DOHH2 (cell line): ENCODE measurements around the gene HBP1.

Experiments used
- H3F3A ChIP-seq: fragments of 200-600 bp; sonication (generic), shearing (Covaris generic); 2 replicates; pipeline ENCODE4 v1.6.0; 2016; ENCODE audit warnings: antibody characterized with exemption, mild to moderate bottlenecking; ENCODE audit not compliant: control insufficient read depth, insufficient read depth
- H3K27ac ChIP-seq: fragments of 200-600 bp; sonication (generic); 2 replicates; pipeline ENCODE4 v1.5.1; 2014; ENCODE audit warnings: low read depth, mild to moderate bottlenecking, low read length, moderate library complexity
- H3K27me3 ChIP-seq: fragments of 200-600 bp; sonication (generic); 2 replicates; pipeline ENCODE4 v1.6.1; 2014; ENCODE audit warnings: mild to moderate bottlenecking, low read length, mixed read lengths; ENCODE audit not compliant: control insufficient read depth
- H3K36me3 ChIP-seq: fragments of 200-600 bp; sonication (generic); 2 replicates; pipeline ENCODE4 v1.6.1; 2014; ENCODE audit warnings: mild to moderate bottlenecking, low read length, moderate library complexity, mixed read lengths; ENCODE audit not compliant: control insufficient read depth
- H3K4me1 ChIP-seq: fragments of 200-600 bp; sonication (generic); 2 replicates; pipeline ENCODE4 v1.6.1; 2014; ENCODE audit warnings: mild to moderate bottlenecking, low read length, mixed read lengths; ENCODE audit not compliant: control insufficient read depth
- H3K4me2 ChIP-seq: fragments of 200-600 bp; sonication (generic); 2 replicates; pipeline ENCODE4 v1.6.0; 2014; ENCODE audit warnings: mild to moderate bottlenecking, low read length, moderate library complexity
- H3K4me3 ChIP-seq: fragments of 200-600 bp; sonication (generic); 2 replicates; pipeline ENCODE4 v1.5.1; 2014; ENCODE audit warnings: mild to moderate bottlenecking, low read length, mixed read lengths
- H3K79me2 ChIP-seq: fragments of 200-600 bp; sonication (generic); 2 replicates; pipeline ENCODE4 v1.6.1; 2014; ENCODE audit warnings: mild to moderate bottlenecking, low read length, mixed read lengths; ENCODE audit not compliant: control insufficient read depth
- H3K9me2 ChIP-seq: fragments of 200-600 bp; sonication (generic); replicated peaks from 2 replicates; pipeline ENCODE4 v1.6.1; 2014; ENCODE audit warnings: mild to moderate bottlenecking, low read length, mixed read lengths; ENCODE audit not compliant: control insufficient read depth
- H3K9me3 ChIP-seq: fragments of 200-600 bp; sonication (generic); 2 replicates; pipeline ENCODE4 v1.6.1; 2014; ENCODE audit warnings: antibody characterized with exemption, low read length, mixed read lengths; ENCODE audit not compliant: control insufficient read depth, insufficient read depth
- H4K20me1 ChIP-seq: fragments of 200-600 bp; sonication (generic); 2 replicates; pipeline ENCODE4 v1.6.0; 2014; ENCODE audit warnings: low read depth, mild to moderate bottlenecking, antibody characterized with exemption, low read length, moderate library complexity; ENCODE audit not compliant: control insufficient read depth, insufficient read depth
- EZH2phosphoT487 ChIP-seq: fragments of 200-600 bp; sonication (generic); IDR thresholded peaks from 2 replicates; pipeline ENCODE4 v1.6.1; 2017; ENCODE audit warnings: borderline replicate concordance, mild to moderate bottlenecking, antibody characterized with exemption, low read length, moderate library complexity, mixed read lengths
- TF ChIP-seq, protein P1 (sequence below): fragments of 200-600 bp; sonication (generic); IDR thresholded peaks from one replicate; pipeline ENCODE4 v1.5.1; 2014; ENCODE audit warnings: antibody characterized with exemption, mild to moderate bottlenecking, low read depth, low read length; ENCODE audit not compliant: poor library complexity, severe bottlenecking

HBP1 gene

DNA sequence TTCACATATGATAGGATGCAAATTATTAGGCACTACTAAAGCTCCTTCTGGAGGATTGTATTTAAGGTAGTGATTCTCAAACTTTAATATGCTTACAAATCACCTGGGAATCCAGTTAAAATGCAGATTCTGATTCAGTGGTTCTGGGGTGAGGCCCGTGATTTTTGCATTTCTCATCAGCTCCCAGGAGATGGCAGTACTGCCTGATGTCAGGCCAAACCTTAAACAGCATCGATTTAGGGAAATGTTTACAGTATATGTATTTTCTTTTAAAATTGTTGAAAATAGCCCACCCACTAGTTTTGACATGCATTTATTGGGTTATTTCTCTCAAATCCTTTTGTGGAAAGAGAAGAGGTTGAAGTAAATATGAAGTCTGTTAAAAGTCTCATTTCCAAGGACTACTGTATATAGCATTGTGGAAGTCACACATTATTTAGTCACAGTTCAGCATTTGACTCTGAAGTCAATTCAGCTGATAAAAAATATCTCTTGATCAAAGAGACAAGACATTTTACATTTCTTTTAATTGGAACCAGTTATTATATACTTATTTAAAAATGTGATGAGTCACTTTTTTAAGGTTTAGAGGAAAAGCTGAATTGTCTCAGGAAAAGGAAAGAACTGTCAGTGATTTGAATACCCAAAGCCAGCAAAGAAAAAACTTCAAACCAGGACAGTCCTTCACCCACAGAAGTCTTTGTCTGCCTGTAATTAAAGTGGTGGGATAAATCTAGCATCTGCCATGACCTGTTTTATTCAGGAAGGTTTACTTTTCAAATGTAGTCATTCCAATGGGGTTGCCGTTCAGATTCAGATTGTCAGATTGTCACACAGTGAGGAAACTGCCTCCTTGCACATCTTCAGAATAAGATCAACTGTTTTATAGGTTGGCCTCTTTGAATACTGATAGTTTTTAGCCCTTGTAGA lies 21.1 kb upstream of the HBP1 start:
- Histone ChIP-seq H3K9me2 (no peaks in the 10 kb centered on the region), H3K4me3 (peak overlapping the region; percentile 48), H3K36me3 (peaks cover 50% of the 10 kb centered on the region), H3K9me3 (no peaks in the 10 kb centered on the region), H3F3A (peaks cover 37% of the 10 kb centered on the region), H3K79me2 (peaks cover 14% of the 10 kb centered on the region), H4K20me1 (no peaks in the 10 kb centered on the region), H3K4me1 (peaks cover 77% of the 10 kb centered on the region), H3K27ac (peak overlapping the region; percentile 86), H3K27me3 (no peaks in the 10 kb centered on the region), H3K4me2 (peak overlapping the region; percentile 73)
- TF ChIP-seq, protein P1, sequence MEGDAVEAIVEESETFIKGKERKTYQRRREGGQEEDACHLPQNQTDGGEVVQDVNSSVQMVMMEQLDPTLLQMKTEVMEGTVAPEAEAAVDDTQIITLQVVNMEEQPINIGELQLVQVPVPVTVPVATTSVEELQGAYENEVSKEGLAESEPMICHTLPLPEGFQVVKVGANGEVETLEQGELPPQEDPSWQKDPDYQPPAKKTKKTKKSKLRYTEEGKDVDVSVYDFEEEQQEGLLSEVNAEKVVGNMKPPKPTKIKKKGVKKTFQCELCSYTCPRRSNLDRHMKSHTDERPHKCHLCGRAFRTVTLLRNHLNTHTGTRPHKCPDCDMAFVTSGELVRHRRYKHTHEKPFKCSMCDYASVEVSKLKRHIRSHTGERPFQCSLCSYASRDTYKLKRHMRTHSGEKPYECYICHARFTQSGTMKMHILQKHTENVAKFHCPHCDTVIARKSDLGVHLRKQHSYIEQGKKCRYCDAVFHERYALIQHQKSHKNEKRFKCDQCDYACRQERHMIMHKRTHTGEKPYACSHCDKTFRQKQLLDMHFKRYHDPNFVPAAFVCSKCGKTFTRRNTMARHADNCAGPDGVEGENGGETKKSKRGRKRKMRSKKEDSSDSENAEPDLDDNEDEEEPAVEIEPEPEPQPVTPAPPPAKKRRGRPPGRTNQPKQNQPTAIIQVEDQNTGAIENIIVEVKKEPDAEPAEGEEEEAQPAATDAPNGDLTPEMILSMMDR = peak; percentile 95
- no peak for TF ChIP-seq EZH2phosphoT487

DNA sequence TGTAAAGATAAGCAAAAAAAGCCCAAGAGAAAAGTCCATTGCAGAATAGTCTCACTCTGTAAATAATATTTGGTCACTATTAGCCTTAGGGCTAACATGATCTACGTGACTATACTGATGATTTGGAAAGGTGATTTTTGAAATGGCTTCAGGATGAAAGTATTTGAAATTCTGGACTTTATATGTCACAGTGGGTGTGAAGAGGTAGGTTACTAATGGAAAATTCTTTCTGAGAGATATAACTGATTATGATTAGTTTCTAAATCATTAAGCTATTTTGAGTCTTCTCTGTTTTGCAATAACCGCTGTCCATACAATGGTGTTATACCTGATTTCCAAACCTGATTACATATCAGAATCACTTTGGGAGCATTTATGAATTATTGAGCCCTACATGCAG lies 20.1 kb upstream of the HBP1 start:
- H3K9me2 ChIP-seq = no peaks in the 10 kb centered on the region
- H3K79me2 ChIP-seq = 0 out of 2 replicates have a peak, but pooled peaks cover 6% of the 10 kb centered on the region
- H3K4me1 ChIP-seq = peaks cover 71% of the 10 kb centered on the region
- peaks cover 33% of the 10 kb centered on the region for H3F3A ChIP-seq
- H4K20me1 ChIP-seq = no peaks in the 10 kb centered on the region
- no peak overlapping the region; the same call in 1 of the 2 replicates for H3K4me2 ChIP-seq
- peak overlapping the region; percentile 86; the same call in 1 of the 2 replicates for H3K27ac ChIP-seq
- no peak for TF ChIP-seq EZH2phosphoT487
- TF ChIP-seq, protein P1 = no peak
- H3K36me3 ChIP-seq = peaks cover 52% of the 10 kb centered on the region
- H3K9me3 ChIP-seq = no peaks in the 10 kb centered on the region
- no peak overlapping the region for H3K4me3 ChIP-seq
- no peaks in the 10 kb centered on the region for H3K27me3 ChIP-seq

DNA sequence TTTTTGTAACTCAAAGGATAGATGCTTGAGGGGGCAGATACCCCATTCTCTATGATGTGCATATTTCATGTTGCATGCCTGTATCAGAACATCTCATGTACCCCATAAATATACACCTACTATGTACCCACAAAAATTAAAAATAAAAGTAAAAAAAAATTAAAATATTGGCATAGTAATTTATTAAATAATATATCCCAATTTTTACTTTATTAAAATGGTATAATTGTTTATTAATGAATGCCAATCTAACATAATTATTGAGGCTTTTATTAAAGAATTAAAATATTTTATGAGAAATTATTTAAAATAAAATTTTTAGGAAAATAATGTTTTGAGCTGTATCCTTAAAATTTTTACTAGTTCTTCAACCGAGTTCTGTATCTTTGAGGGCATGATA lies 18.9 kb upstream of the HBP1 start:
- H3K9me3 ChIP-seq = no peaks in the 10 kb centered on the region
- no peaks in the 10 kb centered on the region for H4K20me1 ChIP-seq
- no peaks in the 10 kb centered on the region for H3K27me3 ChIP-seq
- TF ChIP-seq, protein P1 = no peak
- no peak for TF ChIP-seq EZH2phosphoT487
- H3K9me2 ChIP-seq = no peaks in the 10 kb centered on the region
- H3F3A ChIP-seq = peaks cover 23% of the 10 kb centered on the region
- no peak overlapping the region for H3K4me3 ChIP-seq
- H3K27ac ChIP-seq = peak overlapping the region; percentile 23; the same call in 1 of the 2 replicates
- H3K79me2 ChIP-seq = 0 out of 2 replicates have a peak, but pooled peaks cover 6% of the 10 kb centered on the region
- H3K4me2 ChIP-seq = peak overlapping the region; percentile 12; the same call in 1 of the 2 replicates
- H3K36me3 ChIP-seq = peaks cover 64% of the 10 kb centered on the region
- peaks cover 64% of the 10 kb centered on the region for H3K4me1 ChIP-seq
